Psoas muscle (tissue), 8 donors: Measurements from ENCODE around the gene HOXB13. TPM values are rescaled to one million over a fixed set of nuclear protein-coding genes. Genes with fewer than 3 reads are reported as not detected.

ENCODE experiments used
- ATAC-seq, 4 donors: fragments of 200-7000 bp; cut with Tn5 transposase; one replicate each; pipeline ENCODE4 v1.9.1; 2020; ENCODE audit warnings: moderate library complexity in 3 of 4, mild to moderate bottlenecking in 2 of 4
- DNase-seq, 2 donors: peaks; one replicate each; pipeline ENCODE4 v3.0.0-alpha.2; 2020
- H3K27ac ChIP-seq: fragments of 200-600 bp; one replicate; pipeline ENCODE4 v1.8.0; 2022
- H3K27me3 ChIP-seq, 3 donors: fragments of 200-600 bp in 1 of 3; one replicate each; pipeline versions ENCODE4 v1.6.1 to v1.8.0; 2013 to 2022; ENCODE audit warnings: low read length in 2 of 3, mild to moderate bottlenecking in 2 of 3, moderate library complexity in 1 of 3; ENCODE audit not compliant: insufficient read depth in 3 of 3
- H3K36me3 ChIP-seq, 2 donors: fragments of 200-600 bp in 1 of 2; one replicate each; pipeline versions ENCODE4 v1.6.1 to v1.8.0; 2013 to 2022; ENCODE audit warnings: low read depth in 1 of 2, mild to moderate bottlenecking in 1 of 2, moderate library complexity in 1 of 2; ENCODE audit not compliant: insufficient read depth in 1 of 2
- H3K4me1 ChIP-seq: fragments of 200-600 bp; one replicate; pipeline ENCODE4 v1.8.0; 2022
- H3K4me3 ChIP-seq: fragments of 200-600 bp; one replicate; pipeline ENCODE4 v1.8.0; 2022; ENCODE audit warnings: mild to moderate bottlenecking
- H3K9me3 ChIP-seq: fragments of 200-600 bp; one replicate; pipeline ENCODE4 v1.8.0; 2022
- CTCF ChIP-seq: fragments of 200-600 bp; IDR thresholded peaks from one replicate; pipeline ENCODE4 v1.8.0; 2022; ENCODE audit warnings: antibody characterized with exemption
- WGBS, 3 donors: extraction: QIAGEN DNeasy Blood & Tissue Kit; methylation state at CpG; one replicate each; pipeline versions ENCODE4 v1.1.6 to v1.1.7; 2013; 5-methylcytosine and 5-hydroxymethylcytosine counted together
- intact Hi-C, 2 donors: fragments of 100-400 bp; cut with DNase I; formaldehyde crosslinking; loops; one replicate each; pipeline versions ENCODE4 v1.11.0 to v1.14.2; 2022
- polyA plus RNA-seq, 3 donors: library from polyadenylated mRNA; stranded (reverse); fragments of 200-250 nt; gene quantifications; one replicate each; pipeline ENCODE4 v1.2.3, GENCODE V29; 2013
- total RNA-seq, 4 donors: library from RNA; stranded (reverse); fragmentation: NEBNext Ultra II Directional in 2 of 4; extraction: Animal tissue kit (Norgen Biotek cat#: 25700) in 2 of 4; gene quantifications; one replicate each; pipeline versions ENCODE4 v1.2.1 to v1.2.4, GENCODE V29; 2021 to 2023
- donor health status: healthy with polysubstance abuse.
- donor health status: DM: no; HTN: no; CAD: no; lungs with moderate emphysema.
- donor health status: Bipolar disorder and iron deficiency.
- donor health status: healthy.
- donor health status: DM: yes; HTN: yes; CAD: no.
- donor health status: DM: no; HTN: no; CAD: no.
- donor health status: DM: no; HTN: no; CAD: no.
- donor health status: DM: yes; HTN: yes; CAD: no.

The HOXB13 gene
- total and polyA plus RNA-seq, 7 donors: not detected

- 6 to 8% (median 6%) methylated on average over 43 to 50 of the region's 50 CpGs for WGBS, 3 donors
- H3K36me3 ChIP-seq: no peaks in the 10 kb centered on the region
- TF ChIP-seq CTCF: no peak
- no peak overlapping the region for H3K27ac ChIP-seq
- H3K4me3 ChIP-seq: no peak overlapping the region
- no peaks in the 10 kb centered on the region for H3K9me3 ChIP-seq
- DNase-seq (no peak), ATAC-seq (no peak)
- peaks cover 4% of the 10 kb centered on the region for H3K4me1 ChIP-seq
- intact Hi-C loops: no loop called here
- H3K27me3 ChIP-seq: peaks cover 0 to 96% (median 46%) of the 10 kb centered on the region in 3 donors
Observed at GRCh38 chr17:48732688-48733629, 4.4 kb upstream of the HOXB13 start.

GRCh38 chr17:48731355-48731754, 2.8 kb upstream of the HOXB13 start:
- H3K9me3 ChIP-seq: no peaks in the 10 kb centered on the region
- no peak for ATAC-seq
- intact Hi-C loops: no loop called here

GRCh38 chr17:48730240-48730550, 1.6 kb upstream of the HOXB13 start:
- no peak overlapping the region for H3K4me3 ChIP-seq
- ATAC-seq (no peak), DNase-seq (no peak)
- no peak for TF ChIP-seq CTCF
- no peaks in the 10 kb centered on the region for H3K36me3 ChIP-seq
- H3K27me3 ChIP-seq: peaks cover 4 to 97% (median 50%) of the 10 kb centered on the region in 3 donors
- intact Hi-C loops: no loop called here
- no peaks in the 10 kb centered on the region for H3K9me3 ChIP-seq
- peaks cover 4% of the 10 kb centered on the region for H3K4me1 ChIP-seq
- WGBS, 3 donors: 41 to 47% (median 47%) methylated on average over 3 of the region's 3 CpGs
- H3K27ac ChIP-seq: no peak overlapping the region

More at GRCh38 chr17:48731355-48731754, 2.8 kb upstream of the HOXB13 start:
- Histone ChIP-seq H3K4me1 (peaks cover 4% of the 10 kb centered on the region), H3K4me3 (no peak overlapping the region), H3K27me3 (peaks cover 0 to 97% (median 47%) of the 10 kb centered on the region in 3 donors), H3K36me3 (no peaks in the 10 kb centered on the region), H3K27ac (no peak overlapping the region)
- TF ChIP-seq CTCF: no peak
- DNase-seq: no peak

- 10 to 11% (median 10%) methylated on average over 19 of the region's 19 CpGs for WGBS, 3 donors
- no peak for TF ChIP-seq CTCF
- no peaks in the 10 kb centered on the region for H3K9me3 ChIP-seq
- ATAC-seq (no peak), DNase-seq (no peak)
- no peak overlapping the region for H3K27ac ChIP-seq
- H3K4me3 ChIP-seq: peak overlapping the region; percentile 56
- intact Hi-C loops: loop anchor here in 1 of 2 donors (5.0 kb wide), 1 partner anchor 63 kb away; no protein-coding TSS in a partner anchor
- no peaks in the 10 kb centered on the region for H3K36me3 ChIP-seq
- peaks cover 4 to 97% (median 49%) of the 10 kb centered on the region in 3 donors for H3K27me3 ChIP-seq
- H3K4me1 ChIP-seq: peaks cover 4% of the 10 kb centered on the region
Observed at GRCh38 chr17:48729335-48730239, 1.0 kb upstream of the HOXB13 start.
